Calu3 (cell line): ENCODE results near the gene TM9SF4. TPM values are rescaled to one million over a fixed set of nuclear protein-coding genes. Genes with fewer than 3 reads are reported as not detected.

Experiments used
- Bru-seq: library from RNA; stranded (reverse); fragments of 400-500 nt; gene quantifications from one replicate; lab custom pipeline; 2021; lab: Mats Ljungman, UMichigan
- BruChase-seq, 2 experiments: library from RNA; stranded (reverse); fragments of 400-500 nt; gene quantifications; one replicate each; lab custom pipeline; 2021; lab: Mats Ljungman, UMichigan
- BruUV-seq: library from RNA; stranded (reverse); fragments of 400-500 nt; replicated peaks from 2 replicates; lab custom pipeline; 2021; lab: Mats Ljungman, UMichigan
- CTCF ChIA-PET: fragments of 300-600 bp; sonication (Branson Sonifier 250); formaldehyde crosslinking; loops from one replicate; lab custom pipeline; 2022; ENCODE audit warnings: antibody characterized with exemption; lab: Charles Lee
- DNase-seq: peaks from one replicate; pipeline ENCODE4 v3.0.0; 2022
- H3K27ac Mint-ChIP-seq: one replicate; pipeline ENCODE4 v1.8.0; 2022; ENCODE audit warnings: mixed read lengths; ENCODE audit not compliant: unreplicated experiment
- H3K27me3 Mint-ChIP-seq: one replicate; pipeline ENCODE4 v1.8.0; 2022; ENCODE audit warnings: mixed read lengths; ENCODE audit not compliant: unreplicated experiment
- H3K36me3 Mint-ChIP-seq: one replicate; pipeline ENCODE4 v1.8.0; 2022; ENCODE audit warnings: mild to moderate bottlenecking, moderate library complexity, mixed read lengths; ENCODE audit not compliant: insufficient read depth, unreplicated experiment
- H3K4me1 Mint-ChIP-seq: one replicate; pipeline ENCODE4 v1.8.0; 2022; ENCODE audit warnings: mild to moderate bottlenecking, low read depth, mixed read lengths; ENCODE audit not compliant: unreplicated experiment
- H3K4me3 Mint-ChIP-seq: one replicate; pipeline ENCODE4 v1.8.0; 2022; ENCODE audit warnings: mild to moderate bottlenecking, low read depth, moderate library complexity, mixed read lengths; ENCODE audit not compliant: unreplicated experiment
- H3K9me3 Mint-ChIP-seq: one replicate; pipeline ENCODE4 v1.8.0; 2022; ENCODE audit warnings: low read depth, mixed read lengths; ENCODE audit not compliant: unreplicated experiment
- CTCF ChIP-seq: fragments of 200-600 bp; IDR thresholded peaks from one replicate; pipeline ENCODE4 v1.8.0; 2022; ENCODE audit warnings: antibody characterized with exemption; ENCODE audit not compliant: unreplicated experiment
- intact Hi-C: fragments of 100-400 bp; cut with micrococcal nuclease; formaldehyde crosslinking; loops from one replicate; pipeline ENCODE4 v1.10.0; 2022; ENCODE audit not compliant: unreplicated experiment
- long read RNA-seq: library from polyadenylated mRNA; stranded (forward); transcript quantifications from one replicate; pipeline ENCODE4 v2.0.0, GENCODE V29; 2022
- total RNA-seq: library from RNA; stranded (reverse); gene quantifications from 2 replicates; pipeline ENCODE4 v1.2.3, GENCODE V29; 2022

Gene TM9SF4
- total RNA-seq (95.3 and 104 TPM in 2 replicates), Bru-seq, nascent RNA (percentile 92 among the genes with signal in this experiment), BruChase-seq, experiment 1, labeled RNA remaining after a 6-hour chase (percentile 94 among the genes with signal in this experiment), BruChase-seq, experiment 2, labeled RNA remaining after a 2-hour chase (percentile 92 among the genes with signal in this experiment)
- long read RNA-seq, transcript TM9SF4-202 (18 exons, 3,978 nt) = major isoform, 29 of 53 reads
- long read RNA-seq, partial matches to known transcripts = 7 of 53 reads
- long read RNA-seq, other reads (novel, unspliced or antisense) = 16 of 53 reads

- Mint-ChIP-seq H3K27me3 (peaks cover 6% of the 10 kb centered on the region), H3K4me1 (peaks cover 18% of the 10 kb centered on the region), H3K27ac (peak within 1 kb of the TSS; percentile 97), H3K4me3 (peak within 1 kb of the TSS; percentile 74), H3K9me3 (no peaks in the 10 kb centered on the region), H3K36me3 (peaks cover 17% of the 10 kb centered on the region)
- CTCF ChIA-PET = interaction anchor here (1.1 kb wide), 1 partner anchor 158 kb away, joined by 4 read pairs; the partner anchor contains the start of gene PDRG1
- intact Hi-C loops = no loop called here
- no peak for TF ChIP-seq CTCF
- no TSS peak for BruUV-seq
- DNase-seq = peak; percentile 97
Observed at GRCh38 chr20:32109392-32110172, at the start of gene TM9SF4. TSS of gene TM9SF4 (plus strand) at chr20:32109714. CDS start at chr20:32109741, 27 bp downstream.

DNA sequence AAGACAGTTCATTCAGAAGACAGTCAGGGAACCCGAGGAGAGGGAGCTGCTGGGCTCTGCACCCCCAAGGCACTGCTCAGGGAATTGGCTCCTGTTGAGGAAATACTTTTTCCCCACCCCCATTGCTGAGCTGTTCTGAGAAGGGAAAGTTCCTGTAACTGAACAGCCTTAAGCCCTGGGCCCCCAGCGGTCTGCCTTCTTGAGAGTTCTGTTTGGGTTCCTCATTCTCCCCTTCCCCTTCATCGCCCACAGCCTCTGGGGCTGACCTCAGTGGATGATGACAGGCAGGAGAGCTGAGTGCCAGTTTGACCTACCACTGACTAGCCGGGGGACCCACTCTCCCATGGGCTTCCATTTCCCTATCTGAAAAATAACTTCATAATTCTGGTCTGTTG is 46.7 kb upstream of the TM9SF4 start:
- intact Hi-C loops = no loop called here
- no peak overlapping the region for H3K27ac Mint-ChIP-seq
- CTCF ChIA-PET = no interaction called here
- BruUV-seq = no TSS peak
- H3K27me3 Mint-ChIP-seq = peaks cover 97% of the 10 kb centered on the region
- no peak overlapping the region for H3K4me3 Mint-ChIP-seq
- DNase-seq = no peak
- no peaks in the 10 kb centered on the region for H3K36me3 Mint-ChIP-seq
- H3K4me1 Mint-ChIP-seq = no peaks in the 10 kb centered on the region
- no peaks in the 10 kb centered on the region for H3K9me3 Mint-ChIP-seq
- no peak for TF ChIP-seq CTCF

- BruUV-seq = no TSS peak
- Mint-ChIP-seq H3K4me3 (no peak overlapping the region), H3K27ac (no peak overlapping the region), H3K9me3 (no peaks in the 10 kb centered on the region), H3K27me3 (peaks cover 91% of the 10 kb centered on the region), H3K36me3 (no peaks in the 10 kb centered on the region), H3K4me1 (no peaks in the 10 kb centered on the region)
- no peak for TF ChIP-seq CTCF
- no peak for DNase-seq
- CTCF ChIA-PET = interaction anchor here (0.7 kb wide), 1 partner anchor 468 kb away, joined by 3 read pairs; no protein-coding TSS in a partner anchor
- intact Hi-C loops = no loop called here
Observed at GRCh38 chr20:32063695-32064094, 45.8 kb upstream of the TM9SF4 start.

DNA sequence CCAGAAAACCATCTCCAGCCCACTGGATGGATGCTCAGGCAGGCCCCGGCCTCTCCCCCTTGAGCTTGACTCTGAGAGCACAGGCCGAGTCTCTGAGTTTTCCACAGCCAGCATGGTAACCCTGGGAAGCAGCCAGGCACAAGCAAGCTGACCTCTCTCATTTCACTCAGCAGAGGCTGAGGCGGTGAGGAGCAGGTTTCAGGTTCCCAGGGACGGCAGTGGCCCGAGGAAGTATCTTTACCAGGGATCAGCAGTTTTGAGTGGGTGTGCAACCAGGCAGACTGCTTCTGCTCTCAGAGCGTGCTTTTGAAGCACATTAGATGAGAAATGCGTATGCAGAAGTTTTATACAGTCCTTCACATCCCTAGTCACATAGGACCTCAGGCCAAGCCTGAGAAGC is 44.8 kb upstream of the TM9SF4 start:
- intact Hi-C loops = no loop called here
- no peak overlapping the region for H3K27ac Mint-ChIP-seq
- H3K4me1 Mint-ChIP-seq = no peaks in the 10 kb centered on the region
- H3K4me3 Mint-ChIP-seq = no peak overlapping the region
- CTCF ChIA-PET = interaction anchor here (0.6 kb wide), 2 partner anchors 18 to 269 kb away, joined by 4 read pairs; no protein-coding TSS in a partner anchor
- H3K9me3 Mint-ChIP-seq = no peaks in the 10 kb centered on the region
- H3K27me3 Mint-ChIP-seq = peaks cover 90% of the 10 kb centered on the region
- DNase-seq = no peak
- TF ChIP-seq CTCF = no peak
- BruUV-seq = no TSS peak
- H3K36me3 Mint-ChIP-seq = no peaks in the 10 kb centered on the region
